ENCODE data around the gene AGAP1.

The AGAP1 gene

GRCh38 chr2:236171680-236172254, 677.9 kb downstream of the AGAP1 start:
- Mint-ChIP-seq H3K4me3 (no peak overlapping the region), H3K9me3 (no peaks in the 10 kb centered on the region), H3K4me1 (peaks cover under 1% of the 10 kb centered on the region), H3K27me3 (peaks cover 72% of the 10 kb centered on the region), H3K36me3 (ENCODE audit: insufficient read depth) (peaks cover 2% of the 10 kb centered on the region), H3K27ac (ENCODE audit: low read depth) (no peak overlapping the region)
- no peak for DNase-seq (ENCODE audit: low spot score in 2 of 2)
- no peak for ATAC-seq (replicated peaks; ENCODE audit: extremely low read depth, poor library complexity, severe bottlenecking)

DNA sequence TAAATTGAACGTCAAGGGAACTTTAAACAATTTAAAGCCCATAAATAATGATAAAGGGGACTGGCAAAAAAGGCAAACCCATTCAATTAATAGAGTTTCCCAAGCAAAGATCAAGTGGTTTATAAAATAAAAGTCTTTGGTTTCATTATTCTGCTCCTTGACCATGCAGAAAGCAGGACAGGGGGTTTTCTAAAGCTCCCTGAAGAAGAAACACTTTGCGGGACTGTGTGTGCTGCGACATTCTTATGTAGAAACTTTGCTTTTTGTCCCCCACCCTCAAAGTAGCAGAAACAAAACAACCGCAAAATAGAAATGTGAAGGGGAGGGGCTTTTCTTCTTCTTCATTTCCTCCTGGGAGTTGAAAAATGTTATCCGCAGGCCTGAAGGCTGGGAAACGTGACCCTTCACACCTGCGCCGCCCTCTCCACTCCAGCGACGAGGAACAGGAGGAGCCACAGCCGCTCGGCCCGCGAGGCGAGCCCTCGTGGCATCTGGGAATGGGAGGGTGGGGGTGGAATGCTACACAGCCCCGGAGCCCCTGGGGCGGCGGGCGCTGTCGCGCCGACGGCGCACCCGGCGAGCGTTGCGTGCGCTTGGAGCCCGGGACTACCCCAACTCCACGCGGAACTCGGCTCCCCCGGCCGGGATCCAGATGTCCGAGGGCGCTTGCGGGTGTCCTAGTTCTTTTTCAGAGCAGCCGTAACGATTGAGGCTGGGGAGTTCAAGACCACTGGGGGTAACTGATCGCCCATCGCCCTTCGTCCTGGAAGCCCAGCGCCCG, 678.6 kb downstream of the AGAP1 start:
- ATAC-seq (replicated peaks; ENCODE audit: extremely low read depth, poor library complexity, severe bottlenecking) (no peak), DNase-seq (ENCODE audit: low spot score in 2 of 2) (no peak)
- Mint-ChIP-seq H3K4me3 (no peak overlapping the region), H3K9me3 (no peaks in the 10 kb centered on the region), H3K4me1 (no peaks in the 10 kb centered on the region), H3K27ac (ENCODE audit: low read depth) (no peak overlapping the region), H3K36me3 (ENCODE audit: insufficient read depth) (peaks cover 2% of the 10 kb centered on the region), H3K27me3 (peaks cover 73% of the 10 kb centered on the region)

DNA sequence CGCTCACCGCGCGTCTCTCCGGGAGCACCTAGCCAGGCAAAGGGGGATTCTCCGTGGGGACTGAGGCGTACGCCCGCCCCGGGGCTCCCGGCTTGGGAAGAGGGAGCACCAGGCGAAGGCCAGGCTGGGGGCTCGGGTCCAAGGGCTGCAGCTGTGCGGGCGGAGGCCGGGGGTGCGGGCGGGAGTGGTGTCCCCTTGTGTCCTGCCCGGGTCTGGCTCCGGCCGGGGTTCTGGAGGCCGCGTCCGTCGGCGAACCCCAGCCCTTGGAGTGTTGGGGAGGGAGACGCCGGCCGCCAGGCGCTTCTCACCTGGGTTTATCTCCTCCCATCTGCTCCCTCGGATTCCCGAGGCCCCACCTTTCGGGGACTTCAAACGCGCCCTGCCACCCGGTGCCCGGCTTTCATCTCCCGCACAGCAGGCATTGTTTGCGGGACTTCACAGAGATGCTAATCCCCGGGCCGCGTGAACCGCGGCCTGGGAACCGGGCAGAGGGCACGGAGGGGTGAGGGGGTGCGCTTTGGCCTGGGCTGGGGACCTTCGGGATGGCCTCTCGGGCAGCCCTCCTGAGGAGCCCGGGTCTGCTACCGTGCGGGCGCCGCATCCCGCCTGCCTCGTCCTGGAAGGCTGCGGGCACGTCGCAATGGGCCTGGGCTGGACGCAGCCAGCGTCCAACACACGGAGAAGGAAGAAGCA, 679.3 kb downstream of the AGAP1 start:
- Mint-ChIP-seq H3K4me1 (no peaks in the 10 kb centered on the region), H3K36me3 (ENCODE audit: insufficient read depth) (peaks cover 6% of the 10 kb centered on the region), H3K9me3 (no peaks in the 10 kb centered on the region), H3K27me3 (peaks cover 80% of the 10 kb centered on the region), H3K4me3 (no peak overlapping the region), H3K27ac (ENCODE audit: low read depth) (no peak overlapping the region)
- ATAC-seq (replicated peaks; ENCODE audit: extremely low read depth, poor library complexity, severe bottlenecking) (no peak), DNase-seq (ENCODE audit: low spot score in 2 of 2) (no peak)

DNA sequence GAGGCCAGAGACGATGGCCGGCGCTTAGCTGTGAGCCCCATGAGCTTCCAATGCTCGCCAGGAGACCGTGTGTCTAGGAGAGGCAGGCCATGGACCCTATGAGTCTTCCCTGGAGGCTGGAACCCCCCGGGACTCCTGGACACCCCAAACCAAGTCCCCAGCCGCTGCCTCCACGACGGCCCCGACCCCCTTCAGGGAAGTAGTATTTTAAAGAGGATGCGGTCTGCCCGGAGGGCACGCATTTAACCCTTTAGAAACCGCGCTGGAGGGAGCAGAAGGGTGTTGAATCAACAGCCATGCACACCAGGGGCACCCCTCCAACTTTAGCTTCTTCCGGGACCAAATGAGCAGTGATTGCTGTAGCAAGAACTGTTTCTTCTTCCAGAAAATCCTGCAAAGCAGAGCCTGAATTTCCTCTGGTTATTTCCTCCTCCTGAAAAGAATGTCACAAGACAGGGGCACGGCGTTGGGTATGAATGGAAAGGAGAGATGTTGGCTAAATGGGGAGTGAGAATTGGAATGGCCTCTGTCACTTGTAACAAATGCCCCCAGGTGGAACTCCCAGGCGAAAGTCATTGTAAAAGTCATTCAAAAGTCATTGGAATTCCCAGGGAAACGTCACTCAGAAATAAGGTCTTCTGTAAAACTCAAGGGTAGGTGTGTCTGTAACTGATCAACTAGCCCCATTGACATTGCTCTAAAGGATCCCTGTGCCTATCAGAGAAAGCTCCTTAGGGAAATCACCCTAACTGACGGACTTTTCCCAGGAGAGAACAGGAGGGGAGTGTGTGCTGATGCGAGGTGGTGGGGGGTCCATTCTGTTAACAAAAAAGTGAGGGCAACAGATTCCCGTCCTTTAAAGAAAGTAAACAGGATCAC, 680.1 kb downstream of the AGAP1 start:
- DNase-seq (ENCODE audit: low spot score in 2 of 2) (no peak), ATAC-seq (replicated peaks; ENCODE audit: extremely low read depth, poor library complexity, severe bottlenecking) (no peak)
- no peaks in the 10 kb centered on the region for H3K4me1 Mint-ChIP-seq
- H3K27me3 Mint-ChIP-seq, result peaks cover 87% of the 10 kb centered on the region
- H3K36me3 Mint-ChIP-seq (ENCODE audit: insufficient read depth), result peaks cover 7% of the 10 kb centered on the region
- no peak overlapping the region for H3K4me3 Mint-ChIP-seq
- no peak overlapping the region for H3K27ac Mint-ChIP-seq (ENCODE audit: low read depth)
- no peaks in the 10 kb centered on the region for H3K9me3 Mint-ChIP-seq

DNA sequence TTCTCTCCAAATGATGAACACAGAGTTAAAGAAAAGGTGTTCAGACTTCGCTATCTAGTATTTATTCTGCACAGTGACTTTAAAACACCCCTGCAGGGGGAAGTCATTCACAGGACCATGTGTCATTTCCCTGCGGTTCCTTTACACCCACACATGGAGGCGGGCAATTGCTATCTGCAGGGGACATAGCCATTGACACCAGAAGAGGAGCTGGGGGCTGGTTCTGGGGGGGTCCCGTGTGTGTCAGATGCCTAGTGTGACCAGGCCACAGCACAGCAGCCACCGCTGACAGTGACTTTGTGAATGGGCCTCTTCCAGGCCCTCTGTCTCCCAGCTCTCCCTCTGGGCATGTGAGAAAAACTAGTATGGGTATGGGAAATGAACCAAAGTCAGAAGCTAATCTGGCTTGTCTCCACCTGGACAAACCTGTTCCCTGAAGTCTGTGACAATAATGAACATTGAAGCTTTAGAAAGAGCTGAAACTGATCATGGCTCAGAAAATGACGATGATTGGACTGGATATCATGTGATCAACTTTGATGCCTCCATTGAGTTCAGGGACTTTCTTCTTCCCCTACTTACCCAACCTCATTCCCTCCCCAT, 681.8 kb downstream of the AGAP1 start:
- Mint-ChIP-seq H3K27ac (ENCODE audit: low read depth) (no peak overlapping the region), H3K27me3 (peaks cover 87% of the 10 kb centered on the region), H3K4me3 (no peak overlapping the region), H3K36me3 (ENCODE audit: insufficient read depth) (peaks cover 8% of the 10 kb centered on the region), H3K9me3 (no peaks in the 10 kb centered on the region), H3K4me1 (peaks cover 5% of the 10 kb centered on the region)
- no peak for DNase-seq (ENCODE audit: low spot score in 2 of 2)
- no peak for ATAC-seq (replicated peaks; ENCODE audit: extremely low read depth, poor library complexity, severe bottlenecking)

GRCh38 chr2:236176417-236176816, 682.6 kb downstream of the AGAP1 start:
- Mint-ChIP-seq H3K27ac (ENCODE audit: low read depth) (no peak overlapping the region), H3K27me3 (peaks cover 87% of the 10 kb centered on the region), H3K36me3 (ENCODE audit: insufficient read depth) (peaks cover 8% of the 10 kb centered on the region), H3K4me3 (no peak overlapping the region), H3K4me1 (peaks cover 5% of the 10 kb centered on the region), H3K9me3 (no peaks in the 10 kb centered on the region)
- no peak for DNase-seq (ENCODE audit: low spot score in 2 of 2)
- no peak for ATAC-seq (replicated peaks; ENCODE audit: extremely low read depth, poor library complexity, severe bottlenecking)

GRCh38 chr2:236176951-236177350, 683.1 kb downstream of the AGAP1 start:
- DNase-seq (ENCODE audit: low spot score in 2 of 2) (no peak), ATAC-seq (replicated peaks; ENCODE audit: extremely low read depth, poor library complexity, severe bottlenecking) (no peak)
- Mint-ChIP-seq H3K36me3 (ENCODE audit: insufficient read depth) (peaks cover 8% of the 10 kb centered on the region), H3K4me1 (peaks cover 5% of the 10 kb centered on the region), H3K4me3 (no peak overlapping the region), H3K9me3 (no peaks in the 10 kb centered on the region), H3K27me3 (peaks cover 87% of the 10 kb centered on the region), H3K27ac (ENCODE audit: low read depth) (no peak overlapping the region)

GRCh38 chr2:236177604-236177966, 683.7 kb downstream of the AGAP1 start:
- H3K27me3 Mint-ChIP-seq, result peaks cover 88% of the 10 kb centered on the region
- peaks cover 8% of the 10 kb centered on the region for H3K36me3 Mint-ChIP-seq (ENCODE audit: insufficient read depth)
- peaks cover 5% of the 10 kb centered on the region for H3K4me1 Mint-ChIP-seq
- H3K9me3 Mint-ChIP-seq, result no peaks in the 10 kb centered on the region
- no peak overlapping the region for H3K4me3 Mint-ChIP-seq
- ATAC-seq (replicated peaks; ENCODE audit: extremely low read depth, poor library complexity, severe bottlenecking) (no peak), DNase-seq (ENCODE audit: low spot score in 2 of 2) (no peak)
- no peak overlapping the region for H3K27ac Mint-ChIP-seq (ENCODE audit: low read depth)

DNA sequence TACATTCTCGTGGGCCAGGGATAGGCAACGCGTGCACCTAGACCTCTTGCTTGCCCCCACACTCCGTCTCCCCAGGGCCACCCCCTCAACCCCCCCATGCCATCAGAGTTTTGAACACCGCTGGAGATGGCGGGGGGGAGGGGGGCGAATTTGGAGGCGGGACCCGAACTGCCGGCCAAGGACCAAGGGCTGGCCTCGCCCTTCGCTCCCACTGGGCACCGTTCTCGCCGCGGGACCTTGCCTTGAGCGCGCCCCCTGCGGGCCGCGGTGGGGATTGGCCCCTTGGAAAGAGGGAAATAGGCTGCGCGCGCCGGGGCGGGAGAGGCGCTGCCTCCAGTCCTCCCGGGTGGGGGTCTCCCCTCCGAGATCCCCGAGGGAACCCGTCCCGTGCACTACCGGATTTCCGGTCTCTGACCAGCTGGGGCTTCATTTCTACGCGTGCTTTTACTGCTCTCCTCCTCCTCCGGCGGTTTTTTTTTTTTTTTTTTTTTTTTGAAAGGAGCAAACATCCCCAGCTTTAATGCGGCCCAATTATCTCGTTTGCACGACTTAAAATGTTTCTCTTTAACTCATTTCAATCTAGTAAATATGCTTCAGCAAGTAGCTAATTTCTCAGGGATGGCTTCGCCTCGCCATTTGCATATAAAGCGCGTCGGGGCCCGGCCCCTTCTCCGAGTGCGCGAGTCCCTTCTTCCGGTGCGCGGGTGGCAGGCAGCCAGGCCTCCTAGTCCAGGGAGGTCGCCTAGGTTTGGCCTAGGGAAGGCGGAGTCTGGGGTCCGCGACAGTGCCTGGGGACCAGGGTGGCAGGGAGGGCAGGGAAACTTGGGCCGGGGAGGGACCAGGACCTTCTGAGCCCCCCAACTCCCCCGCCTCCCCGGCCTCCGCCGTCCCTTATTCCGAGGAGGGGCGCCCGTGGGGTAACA, 684.4 kb downstream of the AGAP1 start:
- peaks cover 8% of the 10 kb centered on the region for H3K36me3 Mint-ChIP-seq (ENCODE audit: insufficient read depth)
- peaks cover 5% of the 10 kb centered on the region for H3K4me1 Mint-ChIP-seq
- peak overlapping the region; percentile 62 for H3K4me3 Mint-ChIP-seq
- no peak overlapping the region for H3K27ac Mint-ChIP-seq (ENCODE audit: low read depth)
- peaks cover 94% of the 10 kb centered on the region for H3K27me3 Mint-ChIP-seq
- ATAC-seq (replicated peaks; ENCODE audit: extremely low read depth, poor library complexity, severe bottlenecking), result no peak
- H3K9me3 Mint-ChIP-seq, result no peaks in the 10 kb centered on the region
- DNase-seq (ENCODE audit: low spot score in 2 of 2), result no peak

DNA sequence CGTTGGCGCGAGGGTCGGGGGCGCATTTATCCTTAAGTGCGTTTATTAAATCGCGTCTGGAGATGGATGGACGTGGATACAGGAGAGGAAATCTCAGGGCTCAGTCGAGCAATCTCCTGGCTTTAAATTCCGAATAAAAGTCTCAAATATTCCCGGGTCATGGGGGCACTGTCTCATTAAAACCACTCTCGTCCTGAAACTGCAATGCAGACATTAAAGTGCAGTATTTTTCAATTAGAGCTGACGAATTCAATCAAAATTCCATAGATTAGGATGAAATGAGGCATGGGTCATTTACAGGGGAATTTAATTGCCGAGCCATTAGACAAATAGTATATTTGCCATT, 685.0 kb downstream of the AGAP1 start:
- Mint-ChIP-seq H3K36me3 (ENCODE audit: insufficient read depth) (peaks cover 8% of the 10 kb centered on the region), H3K4me1 (peaks cover 5% of the 10 kb centered on the region), H3K27me3 (peaks cover 96% of the 10 kb centered on the region), H3K27ac (ENCODE audit: low read depth) (no peak overlapping the region), H3K4me3 (peak overlapping the region; percentile 42), H3K9me3 (no peaks in the 10 kb centered on the region)
- no peak for DNase-seq (ENCODE audit: low spot score in 2 of 2)
- no peak for ATAC-seq (replicated peaks; ENCODE audit: extremely low read depth, poor library complexity, severe bottlenecking)

DNA sequence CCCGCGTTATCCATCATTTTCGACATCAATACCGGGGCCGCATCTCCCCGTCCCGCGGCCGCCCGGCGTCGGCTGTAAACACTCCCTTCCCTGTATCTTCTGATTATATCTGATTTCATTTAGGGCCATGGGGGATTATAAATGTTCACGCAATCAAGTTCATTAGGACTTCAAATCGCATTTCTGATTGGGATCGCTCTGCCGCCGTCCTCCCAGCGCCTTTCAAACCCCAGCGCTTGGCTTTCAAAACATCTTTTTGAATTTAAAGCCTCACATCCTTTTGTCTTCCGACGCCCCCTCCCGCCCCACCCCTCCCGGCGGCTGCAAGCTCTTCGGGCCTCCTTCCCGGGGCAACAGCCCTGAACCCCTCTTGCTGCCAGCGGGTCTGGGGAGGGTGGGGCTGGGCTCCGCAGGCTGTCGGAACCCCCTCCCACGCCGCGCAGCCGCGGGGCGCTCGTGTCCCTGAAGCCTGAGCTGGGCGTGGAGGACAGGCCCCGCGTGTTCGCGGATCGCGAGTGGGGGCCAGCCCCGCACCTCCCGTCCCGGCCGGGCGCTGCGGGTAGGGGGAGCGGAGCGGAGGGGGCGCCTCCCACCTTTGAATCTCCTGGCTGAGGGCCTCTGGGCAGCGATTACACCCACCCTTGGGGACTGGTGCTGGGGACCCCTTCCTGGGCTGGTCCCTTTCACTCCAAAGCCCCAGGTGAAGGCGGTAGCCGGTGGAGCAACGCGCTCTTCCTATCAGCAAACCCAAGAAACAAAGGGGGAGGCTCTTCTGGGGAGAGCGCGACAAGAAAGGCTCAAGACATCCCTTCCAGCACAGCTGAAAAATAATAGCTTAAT, 685.6 kb downstream of the AGAP1 start:
- ATAC-seq (replicated peaks; ENCODE audit: extremely low read depth, poor library complexity, severe bottlenecking), result no peak
- Mint-ChIP-seq H3K27me3 (peaks cover 96% of the 10 kb centered on the region), H3K9me3 (no peaks in the 10 kb centered on the region), H3K4me3 (peak overlapping the region; percentile 42), H3K27ac (ENCODE audit: low read depth) (no peak overlapping the region), H3K4me1 (peaks cover 5% of the 10 kb centered on the region), H3K36me3 (ENCODE audit: insufficient read depth) (peaks cover 8% of the 10 kb centered on the region)
- no peak for DNase-seq (ENCODE audit: low spot score in 2 of 2)
